ENCODE results near the gene DNAJC21. TPM values are rescaled to one million over a fixed set of nuclear protein-coding genes. Genes with fewer than 3 reads are reported as not detected.
A peak's percentile ranks its signal among the peaks of the same experiment; 100 is the strongest.

The DNAJC21 gene
- total RNA-seq, 1 donor, result 32.6 TPM

DNA sequence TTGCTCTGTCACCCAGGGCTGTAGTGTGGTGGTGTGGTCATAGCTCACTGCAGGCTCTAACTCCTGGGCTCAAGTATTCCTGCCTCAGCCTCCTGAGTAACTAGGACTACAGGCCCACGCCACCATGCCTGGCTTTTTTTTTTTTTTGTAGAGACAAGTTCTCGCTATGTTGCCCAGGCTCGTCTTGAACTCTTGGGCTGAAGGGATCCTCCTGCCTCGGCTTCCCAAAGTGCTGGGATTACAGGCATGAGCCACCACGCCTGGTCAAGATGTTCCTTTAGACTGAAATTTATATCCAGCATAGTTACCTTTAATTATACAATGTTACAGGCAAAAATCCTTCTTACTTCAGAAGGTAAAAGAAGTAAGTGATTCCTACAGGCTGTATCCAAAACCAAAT is 1.6 kb upstream of the DNAJC21 start:
- no peak overlapping the region for H3K4me3 ChIP-seq (ENCODE audit: low read depth, low read length)
- TF ChIP-seq, protein P1, sequence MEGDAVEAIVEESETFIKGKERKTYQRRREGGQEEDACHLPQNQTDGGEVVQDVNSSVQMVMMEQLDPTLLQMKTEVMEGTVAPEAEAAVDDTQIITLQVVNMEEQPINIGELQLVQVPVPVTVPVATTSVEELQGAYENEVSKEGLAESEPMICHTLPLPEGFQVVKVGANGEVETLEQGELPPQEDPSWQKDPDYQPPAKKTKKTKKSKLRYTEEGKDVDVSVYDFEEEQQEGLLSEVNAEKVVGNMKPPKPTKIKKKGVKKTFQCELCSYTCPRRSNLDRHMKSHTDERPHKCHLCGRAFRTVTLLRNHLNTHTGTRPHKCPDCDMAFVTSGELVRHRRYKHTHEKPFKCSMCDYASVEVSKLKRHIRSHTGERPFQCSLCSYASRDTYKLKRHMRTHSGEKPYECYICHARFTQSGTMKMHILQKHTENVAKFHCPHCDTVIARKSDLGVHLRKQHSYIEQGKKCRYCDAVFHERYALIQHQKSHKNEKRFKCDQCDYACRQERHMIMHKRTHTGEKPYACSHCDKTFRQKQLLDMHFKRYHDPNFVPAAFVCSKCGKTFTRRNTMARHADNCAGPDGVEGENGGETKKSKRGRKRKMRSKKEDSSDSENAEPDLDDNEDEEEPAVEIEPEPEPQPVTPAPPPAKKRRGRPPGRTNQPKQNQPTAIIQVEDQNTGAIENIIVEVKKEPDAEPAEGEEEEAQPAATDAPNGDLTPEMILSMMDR (IDR thresholded peaks at IDR 0.05; ENCODE audit: insufficient read depth, low read length), result no peak
- DNase-seq (ENCODE audit: low read depth), result no peak

DNA sequence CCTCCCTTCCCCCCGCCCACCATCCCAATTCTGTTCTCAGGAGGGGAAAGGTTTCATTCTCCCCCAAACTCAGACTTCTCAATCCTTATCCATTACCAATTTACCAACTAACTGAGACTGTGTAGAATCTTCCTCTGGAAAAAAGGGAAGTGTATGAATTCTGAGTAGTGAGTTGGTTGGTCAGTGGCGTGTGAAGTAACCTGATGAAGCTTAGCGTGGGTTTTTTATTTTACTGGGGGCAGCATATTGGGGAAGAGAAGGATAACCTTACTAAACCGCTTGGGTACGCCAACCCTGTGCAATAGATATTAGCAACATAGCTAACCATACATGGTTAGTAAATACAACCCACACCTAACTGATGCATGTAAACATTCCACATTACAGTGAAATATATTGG is 1.1 kb upstream of the DNAJC21 start:
- no peak for DNase-seq (ENCODE audit: low read depth)
- TF ChIP-seq, protein P1 (IDR thresholded peaks at IDR 0.05; ENCODE audit: insufficient read depth, low read length), result no peak
- H3K4me3 ChIP-seq (ENCODE audit: low read depth, low read length), result no peak overlapping the region

DNA sequence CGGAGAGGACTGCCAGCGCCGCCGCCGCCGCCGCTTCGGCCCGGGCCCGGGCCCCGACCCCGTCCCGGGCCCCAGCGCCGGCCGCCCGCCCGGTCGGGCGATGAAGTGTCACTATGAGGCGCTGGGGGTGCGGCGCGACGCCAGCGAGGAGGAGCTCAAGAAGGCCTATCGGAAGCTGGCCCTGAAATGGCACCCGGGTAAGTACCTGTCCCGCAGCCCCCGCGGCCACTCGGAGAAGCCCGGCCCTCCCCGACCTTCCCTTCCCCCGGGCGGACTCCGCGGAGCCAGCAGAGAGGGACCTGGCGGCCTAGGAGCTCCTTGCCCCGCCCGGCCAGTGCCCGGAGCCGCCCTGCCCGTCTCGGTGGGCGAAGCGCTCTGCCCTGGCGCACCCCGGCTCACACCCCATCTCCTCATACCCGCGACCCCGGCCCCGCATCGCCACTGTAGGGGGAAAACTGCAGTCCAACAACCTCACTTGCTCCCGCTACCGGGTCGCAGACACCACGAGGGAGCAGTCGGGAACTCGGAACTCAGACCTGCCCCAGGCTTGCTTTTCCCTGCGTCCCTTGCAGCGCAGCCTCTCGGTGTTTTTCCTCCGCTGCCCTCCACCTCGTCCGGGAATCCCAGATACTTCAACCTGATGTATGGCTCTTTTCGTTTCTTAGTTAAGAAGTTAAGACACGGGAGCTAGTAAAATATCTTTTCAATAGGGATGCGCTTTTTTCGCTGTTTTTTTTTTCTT is 532 bp downstream of the DNAJC21 start:
- TF ChIP-seq, protein P1 (IDR thresholded peaks at IDR 0.05; ENCODE audit: insufficient read depth, low read length), result no peak
- H3K4me3 ChIP-seq (ENCODE audit: low read depth, low read length), result peak overlapping the region; percentile 84
- DNase-seq (ENCODE audit: low read depth), result peak; percentile 68

DNA sequence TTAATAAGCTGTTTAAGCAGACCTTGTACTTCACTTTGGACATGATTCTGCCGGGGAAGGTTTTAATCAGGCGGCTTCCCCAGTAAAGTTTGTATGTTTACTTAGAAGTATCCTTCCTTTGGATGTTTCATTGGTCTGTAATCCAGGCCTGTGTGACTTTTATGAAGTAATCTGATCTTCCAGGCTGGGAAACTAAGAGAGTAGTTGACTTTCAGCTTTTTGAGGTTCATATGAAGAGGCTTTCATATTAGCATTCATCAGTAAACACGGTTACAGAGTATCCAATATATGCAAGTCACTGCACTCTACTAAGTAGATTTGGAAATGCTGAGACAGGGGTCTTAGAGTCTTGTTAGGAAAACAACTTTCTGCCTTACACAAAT is 1.1 kb downstream of the DNAJC21 start:
- peak; percentile 39 for DNase-seq (ENCODE audit: low read depth)
- TF ChIP-seq, protein P1 (IDR thresholded peaks at IDR 0.05; ENCODE audit: insufficient read depth, low read length), result no peak
- H3K4me3 ChIP-seq (ENCODE audit: low read depth, low read length), result peak overlapping the region; percentile 84

DNA sequence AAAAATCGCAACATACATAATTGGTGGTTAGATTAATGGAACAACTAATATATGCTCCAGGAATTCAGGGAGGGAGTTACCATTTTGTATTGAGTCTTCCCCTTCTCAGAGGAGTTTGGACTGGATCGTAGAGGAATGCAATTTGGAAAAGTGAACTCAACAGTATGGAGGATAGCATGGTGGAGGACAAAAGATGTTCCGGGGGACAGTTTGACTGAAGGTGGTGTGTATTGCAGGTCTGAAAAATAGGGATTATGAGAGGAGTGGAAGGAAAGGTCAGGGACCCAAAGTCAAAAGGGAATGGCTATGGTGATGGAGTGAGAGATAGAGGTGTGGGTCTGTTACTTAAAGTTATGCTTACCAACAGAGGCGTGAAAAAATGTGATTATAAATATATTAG is 1.5 kb downstream of the DNAJC21 start:
- TF ChIP-seq, protein P1 (IDR thresholded peaks at IDR 0.05; ENCODE audit: insufficient read depth, low read length), result no peak
- peak overlapping the region; percentile 84 for H3K4me3 ChIP-seq (ENCODE audit: low read depth, low read length)
- DNase-seq (ENCODE audit: low read depth), result no peak

DNA sequence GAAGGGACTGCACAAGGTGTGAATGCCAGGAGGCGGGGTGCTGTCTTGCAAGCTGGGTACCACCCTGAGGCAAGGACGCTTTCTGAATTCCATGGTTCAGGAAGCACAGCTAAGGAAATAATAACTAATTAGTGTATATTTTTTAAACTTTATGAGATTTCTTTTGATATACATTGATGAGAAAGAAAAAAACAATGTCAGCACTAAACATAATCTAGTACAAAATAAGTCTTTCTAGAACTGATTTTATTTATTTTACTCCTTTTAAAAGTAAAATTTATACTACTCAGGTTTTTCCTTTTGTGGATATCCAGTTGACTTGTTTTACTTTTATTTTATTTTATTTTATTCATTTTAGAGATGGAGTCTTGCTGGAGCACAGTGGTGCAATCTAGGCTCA is 3.6 kb downstream of the DNAJC21 start:
- no peak for DNase-seq (ENCODE audit: low read depth)
- TF ChIP-seq, protein P1 (IDR thresholded peaks at IDR 0.05; ENCODE audit: insufficient read depth, low read length), result no peak

DNA sequence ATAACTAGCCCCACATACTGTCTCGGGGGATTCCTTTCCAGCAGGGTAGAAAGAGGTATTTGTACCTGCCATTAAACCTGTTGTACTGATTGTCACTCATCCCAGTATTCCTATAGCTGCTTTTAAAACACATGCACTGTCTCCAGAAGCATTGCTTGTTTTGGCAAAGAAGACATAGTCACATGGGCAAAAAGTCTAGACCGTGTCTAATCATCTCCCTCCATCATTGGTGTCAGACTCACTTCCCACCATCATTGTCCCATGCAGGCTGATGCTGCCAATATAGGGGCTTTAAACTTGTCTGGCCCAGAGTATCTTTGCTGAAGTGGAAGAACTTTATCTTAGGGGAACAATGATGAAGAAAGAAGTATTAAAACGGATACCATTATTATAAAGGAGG is 12.6 kb downstream of the DNAJC21 start:
- TF ChIP-seq, protein P1 (IDR thresholded peaks at IDR 0.05; ENCODE audit: insufficient read depth, low read length), result no peak
- DNase-seq (ENCODE audit: low read depth), result no peak
- H3K4me3 ChIP-seq (ENCODE audit: low read depth, low read length), result no peak overlapping the region

More for the DNA sequence above, 3.6 kb downstream of the DNAJC21 start:
- H3K4me3 ChIP-seq (ENCODE audit: low read depth, low read length), result no peak overlapping the region
